Measurements from ENCODE around the gene BOLL. TPM values are rescaled to one million over a fixed set of nuclear protein-coding genes. Genes with fewer than 3 reads are reported as not detected.

Gene BOLL
- total RNA-seq, 2 experiments from 2014 or later, result not detected

- Histone ChIP-seq H3K4me2 (ENCODE audit: low read length) (no peak overlapping the region), H3K4me3 (ENCODE audit: low read depth, low read length, poor library complexity, severe bottlenecking) (no peak overlapping the region), H2AFZ (ENCODE audit: low read length) (no peak overlapping the region), H3K9me2 (ENCODE audit: insufficient read depth, low read length) (no peaks in the 10 kb centered on the region), H3K9me3 (ENCODE audit: low read length) (no peaks in the 10 kb centered on the region), H3K4me1 (ENCODE audit: insufficient read depth, low read length, poor library complexity, severe bottlenecking) (no peaks in the 10 kb centered on the region), H3K36me3 (ENCODE audit: insufficient read depth, low read length) (peaks cover 24% of the 10 kb centered on the region; the same call in 1 of the 2 replicates), H3K27ac (ENCODE audit: low read depth, low read length, poor library complexity, severe bottlenecking) (no peak overlapping the region), H4K20me1 (ENCODE audit: insufficient read depth, low read length) (no peaks in the 10 kb centered on the region), H3K79me2 (ENCODE audit: insufficient read depth, low read depth, low read length) (peaks cover 28% of the 10 kb centered on the region; the same call in 1 of the 2 replicates)
- no peak for DNase-seq (ENCODE audit: low spot score)
- TF ChIP-seq EZH2phosphoT487 (IDR thresholded peaks at IDR 0.05; ENCODE audit: borderline replicate concordance, low read depth, low read length) (no peak), CTCF (conservative IDR thresholded peaks at IDR 0.05; ENCODE audit: low read length) (no peak)
- intact Hi-C loops (cut with micrococcal nuclease; ENCODE audit: unreplicated experiment), result no loop called here
- POLR2A ChIA-PET, result interaction anchor here (0.6 kb wide), 1 partner anchor 9 kb away, joined by 5 read pairs; no protein-coding TSS in a partner anchor
- CTCF ChIA-PET (ENCODE audit: unreplicated experiment), result interaction anchor here (1.4 kb wide), 1 partner anchor 13 kb away, joined by 4 read pairs; the partner anchor contains the start of gene MARS2
- no TSS peak for BruUV-seq (replicated peaks)
Observed at GRCh38 chr2:197717863-197718262, 67.3 kb downstream of the BOLL start.

GRCh38 chr2:197713271-197713670 is 71.8 kb downstream of the BOLL start:
- no peaks in the 10 kb centered on the region for H3K9me2 ChIP-seq (ENCODE audit: insufficient read depth, low read length)
- TF ChIP-seq EZH2phosphoT487 (IDR thresholded peaks at IDR 0.05; ENCODE audit: borderline replicate concordance, low read depth, low read length) (no peak), CTCF (conservative IDR thresholded peaks at IDR 0.05; ENCODE audit: low read length) (no peak)
- H3K9me3 ChIP-seq (ENCODE audit: low read length), result no peaks in the 10 kb centered on the region
- intact Hi-C loops (cut with micrococcal nuclease; ENCODE audit: unreplicated experiment), result no loop called here
- peaks cover 12% of the 10 kb centered on the region for H4K20me1 ChIP-seq (ENCODE audit: insufficient read depth, low read length)
- H3K4me2 ChIP-seq (ENCODE audit: low read length), result no peak overlapping the region
- no peak overlapping the region for H3K27ac ChIP-seq (ENCODE audit: low read depth, low read length, poor library complexity, severe bottlenecking)
- no peak overlapping the region for H2AFZ ChIP-seq (ENCODE audit: low read length)
- no TSS peak for BruUV-seq (replicated peaks)
- DNase-seq (ENCODE audit: low spot score), result no peak
- ChIA-PET CTCF (ENCODE audit: unreplicated experiment) (no interaction called here), POLR2A (no interaction called here)
- H3K79me2 ChIP-seq (ENCODE audit: insufficient read depth, low read depth, low read length), result peaks cover 72% of the 10 kb centered on the region
- H3K4me3 ChIP-seq (ENCODE audit: low read depth, low read length, poor library complexity, severe bottlenecking), result no peak overlapping the region
- H3K36me3 ChIP-seq (ENCODE audit: insufficient read depth, low read length), result peaks cover 63% of the 10 kb centered on the region
- peaks cover 24% of the 10 kb centered on the region for H3K4me1 ChIP-seq (ENCODE audit: insufficient read depth, low read length, poor library complexity, severe bottlenecking)

GRCh38 chr2:197711578-197711977 is 73.5 kb downstream of the BOLL start:
- no peak overlapping the region for H2AFZ ChIP-seq (ENCODE audit: low read length)
- intact Hi-C loops (cut with micrococcal nuclease; ENCODE audit: unreplicated experiment), result no loop called here
- CTCF ChIA-PET (ENCODE audit: unreplicated experiment), result no interaction called here

More at GRCh38 chr2:197711578-197711977, 73.5 kb downstream of the BOLL start:
- H3K4me1 ChIP-seq (ENCODE audit: insufficient read depth, low read length, poor library complexity, severe bottlenecking), result peaks cover 29% of the 10 kb centered on the region
- H3K79me2 ChIP-seq (ENCODE audit: insufficient read depth, low read depth, low read length), result peaks cover 88% of the 10 kb centered on the region
- DNase-seq (ENCODE audit: low spot score), result no peak
- POLR2A ChIA-PET, result interaction anchor here (0.5 to 1.1 kb wide), 5 partner anchors 9 to 1419 kb away, joined by 3 to 4 read pairs (median 3); no protein-coding TSS in a partner anchor
- H3K9me3 ChIP-seq (ENCODE audit: low read length), result no peaks in the 10 kb centered on the region
- no peaks in the 10 kb centered on the region for H3K9me2 ChIP-seq (ENCODE audit: insufficient read depth, low read length)
- no peak overlapping the region for H3K4me2 ChIP-seq (ENCODE audit: low read length)
- no peak overlapping the region for H3K27ac ChIP-seq (ENCODE audit: low read depth, low read length, poor library complexity, severe bottlenecking)
- H3K4me3 ChIP-seq (ENCODE audit: low read depth, low read length, poor library complexity, severe bottlenecking), result no peak overlapping the region
- peaks cover 26% of the 10 kb centered on the region for H4K20me1 ChIP-seq (ENCODE audit: insufficient read depth, low read length)
- no peak for TF ChIP-seq EZH2phosphoT487 (IDR thresholded peaks at IDR 0.05; ENCODE audit: borderline replicate concordance, low read depth, low read length)
- no peak for TF ChIP-seq CTCF (conservative IDR thresholded peaks at IDR 0.05; ENCODE audit: low read length)
- peaks cover 74% of the 10 kb centered on the region for H3K36me3 ChIP-seq (ENCODE audit: insufficient read depth, low read length)
- BruUV-seq (replicated peaks), result no TSS peak

Measured in OCI-LY7 (cell line).